ENCODE data around the gene GEMIN4. TPM values are rescaled to one million over a fixed set of nuclear protein-coding genes. Genes with fewer than 3 reads are reported as not detected.
"Not testable (repeated sequence)": the region's sequence is repeated elsewhere in the genome, so short reads cannot be mapped to it uniquely, and the experiment has no call there.

The GEMIN4 gene
- polyA plus RNA-seq, 1 of the 3 experiments (the other 2 are of a cell fraction), result 12.5 TPM

DNA sequence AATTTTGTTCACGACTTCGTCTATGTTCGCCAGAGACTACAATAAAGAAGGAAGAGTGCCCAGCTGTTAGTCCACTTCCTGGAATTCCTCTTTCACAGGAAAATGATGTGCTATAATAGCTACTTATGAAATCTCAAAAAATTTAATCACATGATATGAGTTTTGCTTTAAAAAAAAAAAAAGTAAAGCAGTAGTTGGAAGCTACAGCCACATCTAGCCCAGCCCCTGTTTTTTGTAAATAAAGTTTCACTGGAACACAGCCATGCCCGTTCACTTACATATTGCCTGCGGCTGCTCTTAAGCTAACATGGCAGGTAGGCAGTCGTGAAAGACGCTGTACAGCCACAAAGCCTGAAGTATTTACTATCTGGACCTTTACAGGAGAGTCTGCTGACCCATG is 52.7 kb downstream of the GEMIN4 start:
- no peak for TF ChIP-seq EP300 (IDR thresholded peaks at IDR 0.05; ENCODE audit: borderline replicate concordance in 1 of 2, low read depth in 1 of 2, low read length in 1 of 2)
- TF ChIP-seq ELF1 (IDR thresholded peaks at IDR 0.05), result no peak
- TF ChIP-seq FOXJ3 (CRISPR knock-in tag; IDR thresholded peaks at IDR 0.05), result no peak
- TF ChIP-seq RCOR1 (IDR thresholded peaks at IDR 0.05; ENCODE audit: low read length), result no peak
- no peak for TF ChIP-seq RXRA (IDR thresholded peaks at IDR 0.05; ENCODE audit: borderline replicate concordance, low read depth)
- TF ChIP-seq POLR2AphosphoS5 (IDR thresholded peaks at IDR 0.05; ENCODE audit: low read depth, low read length), result no peak
- no peak for TF ChIP-seq TEAD4 (IDR thresholded peaks at IDR 0.05; ENCODE audit: borderline replicate concordance, insufficient read depth)
- TF ChIP-seq GABPA (IDR thresholded peaks at IDR 0.05; ENCODE audit: low read depth), result no peak
- no peak for TF ChIP-seq FOXM1 (IDR thresholded peaks at IDR 0.05; ENCODE audit: low read depth)
- TF ChIP-seq, protein P1, sequence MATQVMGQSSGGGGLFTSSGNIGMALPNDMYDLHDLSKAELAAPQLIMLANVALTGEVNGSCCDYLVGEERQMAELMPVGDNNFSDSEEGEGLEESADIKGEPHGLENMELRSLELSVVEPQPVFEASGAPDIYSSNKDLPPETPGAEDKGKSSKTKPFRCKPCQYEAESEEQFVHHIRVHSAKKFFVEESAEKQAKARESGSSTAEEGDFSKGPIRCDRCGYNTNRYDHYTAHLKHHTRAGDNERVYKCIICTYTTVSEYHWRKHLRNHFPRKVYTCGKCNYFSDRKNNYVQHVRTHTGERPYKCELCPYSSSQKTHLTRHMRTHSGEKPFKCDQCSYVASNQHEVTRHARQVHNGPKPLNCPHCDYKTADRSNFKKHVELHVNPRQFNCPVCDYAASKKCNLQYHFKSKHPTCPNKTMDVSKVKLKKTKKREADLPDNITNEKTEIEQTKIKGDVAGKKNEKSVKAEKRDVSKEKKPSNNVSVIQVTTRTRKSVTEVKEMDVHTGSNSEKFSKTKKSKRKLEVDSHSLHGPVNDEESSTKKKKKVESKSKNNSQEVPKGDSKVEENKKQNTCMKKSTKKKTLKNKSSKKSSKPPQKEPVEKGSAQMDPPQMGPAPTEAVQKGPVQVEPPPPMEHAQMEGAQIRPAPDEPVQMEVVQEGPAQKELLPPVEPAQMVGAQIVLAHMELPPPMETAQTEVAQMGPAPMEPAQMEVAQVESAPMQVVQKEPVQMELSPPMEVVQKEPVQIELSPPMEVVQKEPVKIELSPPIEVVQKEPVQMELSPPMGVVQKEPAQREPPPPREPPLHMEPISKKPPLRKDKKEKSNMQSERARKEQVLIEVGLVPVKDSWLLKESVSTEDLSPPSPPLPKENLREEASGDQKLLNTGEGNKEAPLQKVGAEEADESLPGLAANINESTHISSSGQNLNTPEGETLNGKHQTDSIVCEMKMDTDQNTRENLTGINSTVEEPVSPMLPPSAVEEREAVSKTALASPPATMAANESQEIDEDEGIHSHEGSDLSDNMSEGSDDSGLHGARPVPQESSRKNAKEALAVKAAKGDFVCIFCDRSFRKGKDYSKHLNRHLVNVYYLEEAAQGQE (IDR thresholded peaks at IDR 0.05; ENCODE audit: low read depth, low read length), result no peak
- TF ChIP-seq, protein P2, sequence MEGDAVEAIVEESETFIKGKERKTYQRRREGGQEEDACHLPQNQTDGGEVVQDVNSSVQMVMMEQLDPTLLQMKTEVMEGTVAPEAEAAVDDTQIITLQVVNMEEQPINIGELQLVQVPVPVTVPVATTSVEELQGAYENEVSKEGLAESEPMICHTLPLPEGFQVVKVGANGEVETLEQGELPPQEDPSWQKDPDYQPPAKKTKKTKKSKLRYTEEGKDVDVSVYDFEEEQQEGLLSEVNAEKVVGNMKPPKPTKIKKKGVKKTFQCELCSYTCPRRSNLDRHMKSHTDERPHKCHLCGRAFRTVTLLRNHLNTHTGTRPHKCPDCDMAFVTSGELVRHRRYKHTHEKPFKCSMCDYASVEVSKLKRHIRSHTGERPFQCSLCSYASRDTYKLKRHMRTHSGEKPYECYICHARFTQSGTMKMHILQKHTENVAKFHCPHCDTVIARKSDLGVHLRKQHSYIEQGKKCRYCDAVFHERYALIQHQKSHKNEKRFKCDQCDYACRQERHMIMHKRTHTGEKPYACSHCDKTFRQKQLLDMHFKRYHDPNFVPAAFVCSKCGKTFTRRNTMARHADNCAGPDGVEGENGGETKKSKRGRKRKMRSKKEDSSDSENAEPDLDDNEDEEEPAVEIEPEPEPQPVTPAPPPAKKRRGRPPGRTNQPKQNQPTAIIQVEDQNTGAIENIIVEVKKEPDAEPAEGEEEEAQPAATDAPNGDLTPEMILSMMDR (IDR thresholded peaks at IDR 0.05), result no peak
- TF ChIP-seq, protein P3, sequence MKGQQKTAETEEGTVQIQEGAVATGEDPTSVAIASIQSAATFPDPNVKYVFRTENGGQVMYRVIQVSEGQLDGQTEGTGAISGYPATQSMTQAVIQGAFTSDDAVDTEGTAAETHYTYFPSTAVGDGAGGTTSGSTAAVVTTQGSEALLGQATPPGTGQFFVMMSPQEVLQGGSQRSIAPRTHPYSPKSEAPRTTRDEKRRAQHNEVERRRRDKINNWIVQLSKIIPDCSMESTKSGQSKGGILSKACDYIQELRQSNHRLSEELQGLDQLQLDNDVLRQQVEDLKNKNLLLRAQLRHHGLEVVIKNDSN (IDR thresholded peaks at IDR 0.05; ENCODE audit: borderline replicate concordance, low read depth), result no peak
- TF ChIP-seq, protein P4, sequence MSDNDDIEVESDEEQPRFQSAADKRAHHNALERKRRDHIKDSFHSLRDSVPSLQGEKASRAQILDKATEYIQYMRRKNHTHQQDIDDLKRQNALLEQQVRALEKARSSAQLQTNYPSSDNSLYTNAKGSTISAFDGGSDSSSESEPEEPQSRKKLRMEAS (IDR thresholded peaks at IDR 0.05; ENCODE audit: low read depth), result no peak
- no peak for TF ChIP-seq SMC3 (IDR thresholded peaks at IDR 0.05; ENCODE audit: low read depth, low read length)
- CTCF ChIA-PET, result interaction anchor here (0.7 to 12.1 kb wide), 28 partner anchors 8 to 550 kb away, joined by 3 to 255 read pairs (median 8); partner anchors contain the start of genes NXN, RFLNB and VPS53
- no peak overlapping the region for H2AFZ ChIP-seq (ENCODE audit: low read depth)
- peaks cover 34% of the 10 kb centered on the region for H3K79me2 ChIP-seq (ENCODE audit: insufficient read depth)
- no peak overlapping the region for H3K9ac ChIP-seq
- peaks cover 9 to 30% of the 10 kb centered on the region in 2 experiments; a peak in 3 of 4 replicates for H3K4me1 ChIP-seq (ENCODE audit: control insufficient read depth in 1 of 2, insufficient read depth in 2 of 2, low read depth in 1 of 2, low read length in 1 of 2)
- no peak overlapping the region for H3K4me2 ChIP-seq
- no peak for DNase-seq
- H3K36me3 ChIP-seq (replicated peaks in 1 of 2; ENCODE audit: control insufficient read depth in 1 of 2, insufficient read depth in 2 of 2, low read length in 1 of 2), result peaks cover 6 to 8% of the 10 kb centered on the region in 2 experiments
- no peak overlapping the region for H3K4me3 ChIP-seq (ENCODE audit: low read depth in 2 of 2, low read length in 1 of 2)
- H3K9me2 ChIP-seq, result no peaks in the 10 kb centered on the region
- H3F3A ChIP-seq (replicated peaks; ENCODE audit: insufficient read depth), result peaks cover 17% of the 10 kb centered on the region
- no peaks in the 10 kb centered on the region for H3K9me3 ChIP-seq
- no peaks in the 10 kb centered on the region for H3K27me3 ChIP-seq (ENCODE audit: insufficient read depth)
- 88% methylated on average over 7 of the region's 7 CpGs for WGBS (ENCODE audit: low lambda C conversion rate)
- H3K27ac ChIP-seq (ENCODE audit: low read depth in 2 of 2, low read length in 1 of 2), result peak overlapping the region in 1 of 2 experiments; percentile 11; a peak in 2 of 4 replicates
- H4K20me1 ChIP-seq (ENCODE audit: insufficient read depth), result 0 out of 2 replicates have a peak, but pooled peaks cover 9% of the 10 kb centered on the region
- POLR2A ChIA-PET, result interaction anchor here (0.9 kb wide), 1 partner anchor 208 kb away, joined by 4 read pairs; no protein-coding TSS in a partner anchor

DNA sequence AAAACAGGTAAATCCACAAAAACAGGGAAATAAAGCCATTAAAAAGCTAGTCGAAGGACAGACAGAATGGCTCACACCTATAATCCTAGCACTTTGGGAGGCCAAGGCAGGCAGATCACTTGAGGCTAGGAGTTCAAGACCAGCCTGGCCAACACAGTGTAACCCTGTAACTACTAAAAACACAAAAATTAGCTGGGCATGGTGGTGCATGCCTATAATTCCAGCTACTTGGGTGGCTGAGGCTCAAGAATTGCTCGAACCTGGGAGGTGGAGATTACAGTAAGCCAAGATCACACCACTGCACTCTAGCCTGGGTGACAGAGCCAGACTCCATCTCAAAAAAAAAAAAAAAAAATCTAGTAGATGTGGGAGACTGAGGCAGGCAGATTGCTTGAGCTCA is 54.0 kb downstream of the GEMIN4 start:
- H3K27me3 ChIP-seq (ENCODE audit: insufficient read depth); H3K4me3 ChIP-seq (ENCODE audit: low read depth in 2 of 2, low read length in 1 of 2); H3K9me2 ChIP-seq; H3K27ac ChIP-seq (ENCODE audit: low read depth in 2 of 2, low read length in 1 of 2); H4K20me1 ChIP-seq (ENCODE audit: insufficient read depth); H3K9me3 ChIP-seq; H3K36me3 ChIP-seq (replicated peaks in 1 of 2; ENCODE audit: control insufficient read depth in 1 of 2, insufficient read depth in 2 of 2, low read length in 1 of 2); POLR2A ChIA-PET; H2AFZ ChIP-seq (ENCODE audit: low read depth); DNase-seq; H3K4me2 ChIP-seq; H3K9ac ChIP-seq: not testable (repeated sequence)
- CTCF ChIA-PET, result interaction anchor here (0.6 to 12.1 kb wide), 10 partner anchors 11 to 554 kb away, joined by 3 to 255 read pairs (median 3); partner anchors contain the start of gene RFLNB
- Histone ChIP-seq H3F3A (replicated peaks; ENCODE audit: insufficient read depth) (peaks cover 28% of the 10 kb centered on the region), H3K79me2 (ENCODE audit: insufficient read depth) (peaks cover 22% of the 10 kb centered on the region), H3K4me1 (ENCODE audit: control insufficient read depth in 1 of 2, insufficient read depth in 2 of 2, low read depth in 1 of 2, low read length in 1 of 2) (peaks cover 15 to 21% of the 10 kb centered on the region in 2 experiments; a peak in 3 of 4 replicates)
- 91% methylated on average over 2 of the region's 2 CpGs for WGBS (ENCODE audit: low lambda C conversion rate)
